Gastrocnemius medialis (tissue), 4 donors: ENCODE results near the gene PECR.

Experiments used
- POLR2A ChIP-seq, 2 donors: fragments of 450-650 bp; IDR thresholded peaks; one replicate each; pipeline ENCODE4 v1.6.1; 2017; ENCODE audit warnings: antibody characterized with exemption in 2 of 2, mild to moderate bottlenecking in 2 of 2, moderate library complexity in 2 of 2
- TF ChIP-seq, protein P1 (sequence below), 5 experiments: fragments of 450-650 bp in 3 of 5; fragments of 200-600 bp in 2 of 5; sonication (generic) in 2 of 5; IDR thresholded peaks in 4 of 5; conservative IDR thresholded peaks in 1 of 5; 1 replicate in 4 of 5; 2 replicates in 1 of 5; pipeline ENCODE4 v1.5.1; 2016 to 2019; ENCODE audit warnings: antibody characterized with exemption in 5 of 5, mild to moderate bottlenecking in 3 of 5, moderate library complexity in 3 of 5

DNA sequence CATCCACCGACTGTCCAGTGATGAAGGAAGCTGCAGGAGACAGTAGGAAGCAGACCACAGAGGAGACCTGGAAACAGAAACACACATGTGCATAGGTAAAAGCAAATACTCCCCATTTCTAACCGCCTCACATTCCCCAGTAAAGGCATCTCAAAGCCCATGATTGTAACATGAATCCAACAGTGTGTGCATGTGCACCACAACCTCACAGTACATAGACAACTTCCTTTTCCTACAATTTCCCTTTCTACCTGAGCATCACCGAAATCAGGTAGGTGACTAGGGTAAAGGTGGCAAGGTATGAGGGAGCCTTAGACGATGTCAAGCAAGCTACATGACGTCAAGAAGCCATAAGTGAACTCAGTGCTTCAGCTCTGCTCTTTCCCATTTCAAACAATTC lies 37.7 kb downstream of the PECR start:
- TF ChIP-seq, protein P1, sequence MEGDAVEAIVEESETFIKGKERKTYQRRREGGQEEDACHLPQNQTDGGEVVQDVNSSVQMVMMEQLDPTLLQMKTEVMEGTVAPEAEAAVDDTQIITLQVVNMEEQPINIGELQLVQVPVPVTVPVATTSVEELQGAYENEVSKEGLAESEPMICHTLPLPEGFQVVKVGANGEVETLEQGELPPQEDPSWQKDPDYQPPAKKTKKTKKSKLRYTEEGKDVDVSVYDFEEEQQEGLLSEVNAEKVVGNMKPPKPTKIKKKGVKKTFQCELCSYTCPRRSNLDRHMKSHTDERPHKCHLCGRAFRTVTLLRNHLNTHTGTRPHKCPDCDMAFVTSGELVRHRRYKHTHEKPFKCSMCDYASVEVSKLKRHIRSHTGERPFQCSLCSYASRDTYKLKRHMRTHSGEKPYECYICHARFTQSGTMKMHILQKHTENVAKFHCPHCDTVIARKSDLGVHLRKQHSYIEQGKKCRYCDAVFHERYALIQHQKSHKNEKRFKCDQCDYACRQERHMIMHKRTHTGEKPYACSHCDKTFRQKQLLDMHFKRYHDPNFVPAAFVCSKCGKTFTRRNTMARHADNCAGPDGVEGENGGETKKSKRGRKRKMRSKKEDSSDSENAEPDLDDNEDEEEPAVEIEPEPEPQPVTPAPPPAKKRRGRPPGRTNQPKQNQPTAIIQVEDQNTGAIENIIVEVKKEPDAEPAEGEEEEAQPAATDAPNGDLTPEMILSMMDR (IDR thresholded peaks at IDR 0.05 in 4 of 5, conservative IDR thresholded peaks at IDR 0.05 in 1 of 5) = no peak
- no peak for TF ChIP-seq POLR2A (IDR thresholded peaks at IDR 0.05)
